NOMO-1 (cell line): ENCODE measurements around the gene CNTN4.

Source experiments
- DNase-seq, 2 experiments: peaks; one replicate each; lab custom pipeline; 2025; ENCODE audit not compliant: unreplicated experiment in 2 of 2; lab: John Stamatoyannopoulos, UW

CNTN4 gene

DNA sequence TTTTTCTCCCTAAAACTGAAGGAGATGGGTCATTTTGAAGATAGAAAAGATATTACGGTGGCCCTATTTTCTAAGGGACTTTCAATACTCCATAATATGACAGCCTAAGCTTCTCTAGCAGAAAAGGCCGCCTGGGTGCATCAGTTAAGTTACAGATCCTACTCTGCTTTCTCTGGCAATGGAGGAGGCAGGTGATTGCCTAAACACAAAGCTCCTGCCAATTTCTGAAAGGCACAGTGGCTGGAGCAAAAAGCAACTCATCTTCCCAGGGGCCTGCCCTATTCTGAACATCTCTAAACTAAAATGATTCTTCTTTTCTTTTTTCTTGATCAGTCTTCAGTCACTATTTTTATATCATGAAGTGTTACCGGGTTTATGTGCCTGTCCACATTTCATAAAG, 276.7 kb downstream of the CNTN4 start:
- DNase-seq: no peak

DNA sequence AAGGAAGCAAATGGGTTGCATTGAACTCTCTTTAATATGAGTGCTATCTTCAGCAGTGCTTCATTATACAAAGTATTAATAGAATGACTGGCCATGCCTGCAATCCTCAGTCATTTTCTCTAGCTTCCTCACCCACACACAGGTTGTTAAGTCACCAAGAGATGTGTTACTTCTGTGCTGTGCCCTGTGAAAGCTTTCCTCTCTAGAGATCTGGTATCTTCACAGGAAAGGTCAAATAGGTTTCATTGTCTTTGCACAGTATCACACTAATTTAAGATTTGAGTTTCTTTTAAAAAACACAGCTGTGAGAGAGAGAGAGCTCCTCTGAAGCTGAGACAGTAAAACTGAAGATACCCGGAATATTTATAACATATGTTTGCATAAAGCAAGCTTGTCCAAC, 278.6 kb downstream of the CNTN4 start:
- no peak for DNase-seq

DNA sequence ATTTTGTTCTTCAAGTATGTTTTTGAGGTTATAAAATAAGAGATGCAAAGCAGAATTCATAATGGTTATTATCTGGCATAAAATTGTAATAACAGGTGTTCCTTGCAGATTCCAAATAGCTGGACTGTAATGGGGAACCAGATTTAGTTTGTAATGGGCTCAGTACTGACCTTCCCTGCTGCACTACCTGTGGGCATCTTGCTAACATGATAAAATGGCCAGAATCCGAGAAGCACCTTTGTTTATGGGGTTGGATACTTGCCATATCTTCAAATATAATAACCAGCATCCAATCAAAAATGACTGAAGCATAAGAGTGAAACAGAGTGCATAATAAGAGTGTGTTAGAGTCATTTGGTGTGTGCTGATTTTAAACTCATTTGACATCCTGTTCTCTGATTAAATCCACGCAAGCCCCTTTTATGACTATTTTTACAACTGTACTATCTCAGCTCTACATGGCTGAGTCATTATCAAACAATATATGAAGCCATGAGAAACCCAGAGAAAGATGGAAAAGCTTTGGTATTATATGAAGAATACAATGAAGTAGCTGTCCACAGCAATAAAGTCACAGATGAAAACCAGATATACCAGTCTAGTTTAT, 292.4 kb downstream of the CNTN4 start:
- DNase-seq: no peak

DNA sequence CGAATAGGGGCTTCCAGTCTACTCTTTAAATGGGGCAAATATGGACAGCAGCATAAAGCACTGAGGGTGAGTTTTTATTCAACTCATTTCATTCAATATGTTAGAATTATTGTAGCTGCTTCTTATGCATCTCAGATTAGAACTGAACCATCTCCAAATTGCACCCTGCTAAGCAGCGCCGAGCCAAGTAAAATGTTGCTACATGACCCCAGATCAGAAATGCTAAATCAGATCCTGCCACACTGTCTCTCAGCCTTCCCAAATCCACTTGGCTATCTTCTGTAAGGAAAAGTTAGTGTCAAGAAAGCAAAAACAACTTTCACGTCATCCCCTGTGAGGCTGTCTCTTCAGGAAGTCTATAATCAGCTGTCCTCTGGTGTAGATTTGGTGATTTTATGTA, 293.2 kb downstream of the CNTN4 start:
- DNase-seq: no peak

DNA sequence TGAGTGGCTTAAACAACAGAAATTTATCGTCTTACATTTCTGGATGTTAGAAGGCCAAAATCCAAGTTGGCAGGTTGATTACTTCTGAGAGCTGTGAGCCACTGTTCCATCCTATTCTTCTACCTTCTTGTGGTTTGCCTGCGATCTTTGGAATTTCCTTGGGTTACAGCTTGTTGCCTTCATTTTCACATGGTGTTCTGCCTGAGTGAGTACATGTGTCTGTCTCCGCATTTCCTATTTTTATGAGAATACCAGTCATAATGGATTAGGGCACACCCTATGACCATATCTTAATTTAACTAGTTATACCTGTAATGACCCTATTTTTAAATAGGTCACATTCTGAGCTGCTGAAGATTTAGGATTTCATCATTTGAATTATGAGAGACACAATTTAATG, 294.3 kb downstream of the CNTN4 start:
- DNase-seq: no peak

DNA sequence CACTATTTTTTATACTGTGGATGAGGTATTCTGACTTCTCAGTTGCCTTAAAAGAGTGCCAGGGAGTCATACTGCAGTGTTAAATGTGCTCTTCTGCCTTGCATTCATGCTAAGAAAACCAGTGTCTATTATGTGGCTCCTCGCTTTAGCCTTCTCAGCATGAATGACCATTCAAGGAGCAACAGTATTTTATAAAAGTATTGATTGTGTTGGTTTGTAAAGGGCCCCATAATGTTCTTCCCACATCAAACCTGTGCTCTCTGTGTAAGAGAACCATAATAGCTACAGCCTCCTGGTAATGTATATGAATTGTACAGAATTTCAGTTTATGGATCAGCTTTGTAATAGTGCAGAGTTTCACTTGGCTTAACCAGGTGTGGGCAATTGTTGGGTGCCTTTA, 316.4 kb downstream of the CNTN4 start:
- DNase-seq: no peak

DNA sequence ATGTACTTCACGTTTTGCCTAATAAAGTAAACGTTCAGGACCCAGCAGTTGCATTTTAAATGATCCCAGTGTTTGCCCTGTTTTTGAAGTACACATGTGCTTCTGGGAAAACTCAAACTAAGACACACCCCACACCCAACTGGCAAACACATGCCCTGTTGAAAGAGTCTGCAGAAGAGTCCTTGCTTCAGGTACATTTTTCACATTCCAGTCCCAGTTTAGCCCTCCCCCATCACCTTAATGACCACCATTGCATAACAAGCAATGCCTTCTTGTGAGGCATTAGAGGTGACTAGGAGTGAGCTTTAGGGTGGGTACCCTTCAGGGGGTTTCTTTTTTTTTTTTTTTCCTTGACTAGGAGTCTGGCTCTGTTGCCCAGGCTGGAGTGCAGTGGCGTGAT, 322.3 kb downstream of the CNTN4 start:
- DNase-seq: no peak

DNA sequence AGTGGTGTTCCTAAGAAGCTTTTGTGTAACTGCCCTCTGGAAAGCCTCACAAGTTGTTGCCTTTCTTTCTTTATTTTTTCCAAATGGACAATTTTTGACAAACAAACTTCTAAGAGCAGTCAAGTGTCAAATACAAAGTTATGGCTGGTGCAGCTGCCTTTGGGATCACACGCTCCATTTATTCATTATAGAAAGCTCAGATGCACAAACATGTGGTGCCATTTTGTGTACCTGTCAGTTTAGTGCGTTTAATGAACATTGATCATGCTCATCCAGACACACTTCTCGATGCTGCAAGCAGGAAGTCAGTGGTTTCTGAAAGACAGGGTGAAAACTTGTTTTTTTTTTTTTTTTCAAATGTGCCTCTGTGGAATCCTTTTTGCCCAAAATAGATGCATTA, 324.5 kb downstream of the CNTN4 start:
- no peak for DNase-seq

DNA sequence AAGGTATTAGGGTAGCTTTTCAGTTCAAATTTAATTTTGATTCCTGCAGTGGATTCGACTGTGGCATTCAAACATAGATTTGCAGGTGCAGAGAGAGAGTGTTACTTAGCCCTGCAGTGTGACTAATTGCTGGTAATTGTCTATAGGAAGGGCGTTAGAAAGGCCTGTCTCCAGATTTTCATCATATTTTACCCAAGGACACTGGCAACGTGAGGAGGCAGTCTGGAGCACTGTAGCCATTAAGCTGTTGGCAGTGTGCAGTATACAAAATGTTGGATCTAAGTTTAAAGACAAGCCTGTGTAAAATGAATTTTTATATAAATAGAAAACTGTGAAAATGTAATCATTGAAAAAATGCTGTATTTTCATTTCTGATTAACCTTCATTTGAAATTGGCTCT, 342.9 kb downstream of the CNTN4 start:
- DNase-seq: no peak

DNA sequence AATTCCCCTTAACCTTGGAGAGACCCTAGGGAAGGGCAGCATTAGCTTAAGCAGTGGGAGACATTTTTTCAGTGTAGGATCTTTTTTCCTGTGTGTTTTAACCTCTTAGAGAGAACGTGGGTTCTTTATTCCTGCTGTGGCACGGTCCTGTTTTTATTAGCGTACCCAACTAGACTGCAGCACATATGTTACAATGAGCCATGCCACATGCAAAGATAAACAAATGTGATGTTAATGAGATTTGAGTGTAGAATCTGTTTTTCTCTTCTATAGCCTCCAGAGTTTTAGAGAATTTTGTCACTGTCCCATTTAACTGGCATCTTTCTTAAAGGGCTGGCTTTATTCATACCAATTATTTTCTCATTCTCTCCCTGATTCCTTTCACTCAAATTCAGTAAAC, 347.5 kb downstream of the CNTN4 start:
- no peak for DNase-seq

DNA sequence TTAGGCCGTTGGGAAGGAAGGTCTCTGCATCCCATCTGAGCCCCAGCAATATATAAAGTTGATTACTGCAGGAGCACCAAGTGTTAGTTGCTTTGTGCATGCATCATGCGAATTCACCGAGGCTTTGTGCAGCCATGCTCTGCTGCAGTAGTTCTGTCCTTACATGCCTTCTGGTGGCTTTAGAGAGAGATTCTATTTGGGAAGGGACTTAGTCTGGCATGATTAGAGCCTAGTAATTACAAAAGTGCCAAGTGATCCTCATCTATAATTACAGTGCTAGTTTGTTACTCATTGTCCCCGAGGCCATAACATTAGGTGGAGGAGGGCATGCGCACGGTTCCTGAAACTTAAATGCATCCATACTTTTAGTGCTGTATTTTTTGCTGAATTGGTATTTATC, 353.6 kb downstream of the CNTN4 start:
- DNase-seq: no peak

DNA sequence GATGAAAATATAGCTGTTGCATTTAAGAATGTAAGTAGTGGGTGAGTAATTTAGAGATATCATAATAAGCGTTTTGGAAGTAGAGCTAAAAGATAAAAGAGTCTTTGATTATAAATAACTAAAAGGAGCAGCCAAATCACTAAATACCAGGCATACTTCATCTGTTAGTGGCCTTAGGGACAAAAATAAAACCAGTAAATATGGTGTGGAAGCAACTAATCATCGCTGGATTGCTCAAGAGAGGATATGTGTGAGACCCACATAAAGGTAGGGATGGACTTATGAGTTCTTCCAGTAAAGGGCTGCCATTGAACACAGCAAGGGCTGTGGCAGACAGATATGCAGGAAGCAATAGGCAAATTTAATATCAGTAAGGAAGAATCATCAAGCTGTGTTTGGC, 356.2 kb downstream of the CNTN4 start:
- no peak for DNase-seq

DNA sequence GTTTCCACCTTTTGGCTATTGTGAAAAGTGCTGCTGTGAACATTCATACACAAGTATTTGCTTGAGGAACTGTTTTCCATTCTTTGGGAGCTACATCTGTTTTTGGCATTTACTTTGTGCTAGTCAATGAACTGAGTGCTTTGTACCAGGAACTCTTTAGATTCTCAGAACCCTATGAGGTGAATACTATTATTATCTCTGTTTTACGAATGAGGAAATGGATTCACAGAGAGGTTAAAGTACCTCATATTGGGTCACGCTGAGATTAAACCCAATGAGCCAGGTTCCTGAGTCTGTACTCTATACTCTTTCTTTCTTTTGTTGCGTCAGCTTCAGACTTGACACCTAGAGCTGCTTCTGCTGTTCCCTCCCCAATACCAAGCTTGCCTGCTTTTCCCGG, 358.1 kb downstream of the CNTN4 start:
- no peak for DNase-seq

DNA sequence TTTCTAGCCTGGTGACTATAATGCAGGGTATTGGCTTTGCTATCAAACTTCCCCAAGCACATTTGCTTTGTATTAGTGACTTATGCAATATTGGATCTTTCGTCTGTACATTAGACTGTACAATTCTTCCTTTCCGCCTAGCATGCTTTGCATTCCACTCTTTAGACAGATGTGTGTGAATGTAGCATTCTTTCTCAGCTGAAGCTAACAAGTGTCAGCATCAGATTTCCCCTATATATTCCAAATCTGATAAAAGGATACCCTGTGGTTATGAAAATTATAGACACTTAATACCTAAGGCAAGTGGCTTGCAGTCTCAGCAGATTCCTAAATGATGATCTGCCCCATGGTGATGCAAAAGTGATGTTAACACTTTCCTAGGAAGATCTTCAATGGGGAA, 360.1 kb downstream of the CNTN4 start:
- DNase-seq: no peak

DNA sequence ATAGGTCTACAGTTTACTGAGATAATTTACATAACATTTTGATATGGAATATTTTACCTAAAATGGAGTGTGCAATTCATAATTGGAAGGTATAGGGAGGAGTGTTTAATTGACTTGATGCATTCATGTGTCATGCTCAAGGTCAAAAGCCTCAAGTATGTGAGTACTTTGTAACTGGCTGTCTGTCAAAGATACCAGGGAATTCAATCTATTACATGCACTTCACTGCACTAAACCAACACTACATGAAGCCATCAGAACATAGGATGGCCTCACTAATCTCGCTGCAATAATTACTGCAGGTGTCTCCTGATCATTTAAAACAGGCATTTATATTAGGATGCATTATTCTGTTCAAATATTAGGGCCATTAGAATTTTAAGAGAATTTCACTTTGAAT, 367.2 kb downstream of the CNTN4 start:
- DNase-seq: no peak

DNA sequence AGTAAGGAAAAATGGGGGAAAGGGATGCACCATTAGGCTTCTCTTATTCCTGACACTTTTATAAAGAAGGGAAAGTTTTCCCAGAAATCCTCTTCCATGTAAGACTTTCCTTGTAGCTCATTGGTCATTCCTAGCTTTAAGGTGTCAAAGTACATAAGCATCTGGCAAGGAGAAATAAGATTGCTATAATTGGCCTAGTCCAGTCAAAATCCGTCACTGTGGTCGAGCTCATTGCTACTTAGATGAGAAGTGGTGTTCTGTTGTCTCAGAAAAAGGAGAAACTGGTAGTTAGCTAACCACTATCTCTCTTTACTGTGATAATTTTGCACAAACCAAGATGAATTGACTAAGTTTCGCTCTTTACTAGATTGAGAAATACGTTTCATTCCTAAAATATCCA, 370.1 kb downstream of the CNTN4 start:
- DNase-seq: peak; percentile 12 to 69

DNA sequence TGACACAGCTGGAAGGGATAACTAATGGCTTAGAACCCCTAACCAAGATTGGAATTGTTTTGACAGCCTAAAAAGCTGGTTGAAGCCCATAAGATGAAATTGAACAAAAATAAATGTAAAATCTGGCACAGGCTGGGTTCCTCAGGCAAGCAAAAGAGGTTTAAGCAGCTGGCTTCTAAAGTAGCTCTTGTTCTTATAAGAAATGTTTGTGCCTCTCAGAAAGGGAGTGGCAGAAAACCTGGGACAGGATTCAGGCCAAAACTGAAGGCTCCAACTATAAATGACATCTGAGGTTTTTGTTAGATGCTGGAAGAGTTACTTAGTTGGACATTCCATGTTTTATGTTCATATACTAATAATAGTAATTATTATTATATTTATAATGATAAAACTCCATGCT, 378.3 kb downstream of the CNTN4 start:
- no peak for DNase-seq

DNA sequence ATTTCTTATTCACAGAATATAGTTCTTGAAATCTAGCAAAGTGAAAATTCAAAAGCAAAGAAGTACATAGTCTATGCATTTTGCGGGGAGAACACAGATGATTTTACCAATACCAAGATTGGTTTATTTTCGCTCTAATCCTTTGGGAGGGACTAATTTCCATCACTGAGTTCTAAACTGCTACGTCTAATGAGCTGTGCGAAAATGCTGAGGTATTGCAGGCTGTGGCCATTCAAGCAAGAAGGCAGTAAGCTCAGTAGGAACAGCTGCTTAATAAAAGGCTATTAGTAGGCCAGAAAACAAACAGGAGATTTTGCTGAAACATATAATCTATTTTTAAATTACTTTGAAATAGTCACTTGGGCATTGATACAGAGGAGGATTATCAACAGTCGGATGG, 379.0 kb downstream of the CNTN4 start:
- DNase-seq: no peak

DNA sequence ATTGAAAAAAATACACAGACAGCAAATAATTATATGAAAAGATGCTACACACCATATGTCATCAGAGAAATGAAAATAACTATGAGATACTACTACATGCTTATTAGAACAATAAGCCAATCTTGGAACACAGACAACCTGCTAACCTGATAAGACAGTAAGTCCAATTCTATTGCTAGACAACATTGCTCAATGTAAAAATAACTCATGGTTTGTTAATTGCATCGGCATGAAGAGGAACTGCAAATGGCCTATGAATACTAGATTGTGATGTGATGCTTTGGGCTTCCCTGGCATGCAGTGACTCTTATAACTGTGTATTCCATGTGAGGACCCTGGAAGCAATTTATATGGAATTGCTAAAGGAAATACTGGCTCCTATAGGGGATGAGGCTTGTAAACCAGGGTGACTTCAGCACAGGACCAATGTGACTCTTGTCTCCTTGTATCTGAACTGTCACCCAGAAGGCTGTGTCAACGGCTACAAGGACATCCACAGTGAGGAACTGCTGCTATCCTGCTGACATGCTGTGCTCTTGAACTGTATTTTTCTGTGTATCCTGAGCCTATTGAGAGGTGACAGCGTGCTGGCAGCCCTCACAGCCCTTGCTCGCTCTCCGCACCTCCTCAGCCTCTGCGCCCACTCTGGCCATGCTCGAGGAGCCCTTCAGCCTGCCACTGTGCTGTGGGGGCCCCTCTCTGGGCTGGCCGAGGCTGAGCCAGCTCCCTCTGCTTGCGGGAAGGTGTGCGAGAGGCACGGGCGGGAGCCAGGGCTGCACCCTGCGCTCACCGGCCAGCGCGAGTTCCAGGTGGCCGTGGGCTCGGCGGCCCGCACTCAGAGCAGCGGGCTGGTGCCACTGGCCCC, 385.7 kb downstream of the CNTN4 start:
- DNase-seq: peak in 1 of 2 experiments; percentile 24

DNA sequence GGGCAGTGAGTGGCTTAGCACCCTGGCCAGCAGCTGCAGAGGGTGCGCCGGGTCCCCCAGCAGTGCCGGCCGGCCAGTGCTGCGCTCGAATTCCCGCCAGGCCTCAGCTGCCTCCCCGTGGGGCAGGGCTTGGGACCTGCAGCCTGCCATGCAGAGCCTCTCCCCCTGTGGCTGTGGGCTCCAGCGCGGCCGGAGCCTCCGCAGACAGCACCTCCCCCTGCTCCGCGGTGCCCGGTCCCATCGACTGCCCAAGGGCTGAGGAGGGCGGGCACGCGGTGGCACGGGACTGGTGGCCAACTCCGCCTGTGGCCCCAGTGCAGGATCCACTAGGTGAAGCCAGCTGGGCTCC, 386.3 kb downstream of the CNTN4 start:
- DNase-seq: no peak

DNA sequence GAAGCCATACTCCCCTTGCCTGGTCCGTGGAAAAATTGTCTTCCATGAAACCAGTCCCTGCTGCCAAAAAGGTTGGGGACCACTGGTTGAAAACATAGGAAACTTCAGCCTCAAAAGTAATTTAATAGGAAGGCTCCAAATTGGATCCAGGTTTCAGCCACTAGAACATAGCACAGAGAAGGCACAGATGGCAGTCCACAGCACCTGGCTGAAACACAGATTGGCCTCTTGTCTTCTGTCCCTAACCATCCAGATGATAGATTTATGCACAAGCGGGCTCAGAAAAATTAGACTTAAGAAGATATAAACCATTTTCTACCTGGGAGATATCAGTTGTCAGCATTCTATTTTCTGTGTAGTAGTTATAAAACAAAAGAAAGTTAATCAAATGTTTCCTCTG, 397.1 kb downstream of the CNTN4 start:
- DNase-seq: no peak

DNA sequence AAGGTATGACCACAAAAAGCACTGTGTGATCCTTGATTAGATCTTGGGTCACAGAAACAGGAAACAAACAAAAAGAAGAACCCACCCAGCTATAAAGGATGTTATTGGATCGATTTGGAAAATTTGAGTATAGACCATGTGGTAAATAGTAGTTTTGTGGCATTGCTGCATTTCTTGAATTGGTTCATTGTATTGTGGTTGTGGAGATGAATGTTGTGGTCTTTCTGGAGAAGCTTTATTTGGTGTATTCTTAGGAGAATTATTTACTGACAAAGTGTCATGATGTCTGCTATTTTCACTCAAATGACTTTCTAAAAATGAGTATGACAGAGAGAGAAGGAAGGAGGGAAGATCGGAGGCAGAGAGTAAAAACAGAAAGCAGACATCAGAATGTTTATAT, 406.2 kb downstream of the CNTN4 start:
- DNase-seq: no peak

DNA sequence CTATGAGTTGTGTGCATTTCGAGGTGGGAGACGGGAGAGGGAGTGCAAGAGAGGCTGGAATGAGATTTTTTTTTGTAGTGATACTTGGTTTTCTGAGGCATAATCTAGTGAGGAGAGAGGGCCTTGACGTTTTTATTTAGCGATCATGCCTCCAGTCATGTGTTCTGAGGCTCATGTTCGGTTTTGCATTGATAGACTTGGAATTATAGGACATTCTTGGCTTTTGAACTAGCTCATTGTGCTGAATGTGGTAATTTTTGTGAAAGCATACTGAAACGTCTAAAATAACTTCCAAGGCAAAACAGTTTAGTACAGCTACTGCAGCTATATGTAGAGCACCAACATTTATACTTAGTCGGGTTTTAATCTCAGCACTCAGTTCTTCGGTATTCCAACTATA, 408.1 kb downstream of the CNTN4 start:
- no peak for DNase-seq
